K562 (cell line): Measurements from ENCODE around the gene ENO2. TPM values are rescaled to one million over a fixed set of nuclear protein-coding genes. Genes with fewer than 3 reads are reported as not detected.

Experiments
- ARNT ChIP-seq, 2 experiments: fragments of 450-650 bp; IDR thresholded peaks; 2 replicates each; pipeline ENCODE4 v1.6.1; 2016; ENCODE audit warnings: mild to moderate bottlenecking in 1 of 2
- CBFA2T2 ChIP-seq: fragments of 450-650 bp; conservative IDR thresholded peaks from 2 replicates; pipeline ENCODE4 v1.6.1; 2017; ENCODE audit warnings: mild to moderate bottlenecking
- CHCHD3 ChIP-seq: fragments of 250-450 bp; sonication (Bioruptor Pico); IDR thresholded peaks from 2 replicates; pipeline ENCODE4 v2.1.2; 2022; ENCODE audit warnings: mild to moderate bottlenecking
- EP400 ChIP-seq: fragments of 450-650 bp; IDR thresholded peaks from 2 replicates; pipeline ENCODE4 v1.6.1; 2017; ENCODE audit warnings: antibody characterized with exemption, mild to moderate bottlenecking, moderate library complexity
- FOSL1 ChIP-seq: fragments of 200-800 bp; sonication (Bioruptor generic); conservative IDR thresholded peaks from 2 replicates; pipeline ENCODE4 v1.6.1; 2016; ENCODE audit warnings: missing genetic modification characterization, missing compliant biosample characterization
- HOMEZ ChIP-seq: fragments of 250-450 bp; sonication (Bioruptor Pico); IDR thresholded peaks from 2 replicates; pipeline ENCODE4 v1.4.0; 2020; ENCODE audit warnings: mild to moderate bottlenecking, moderate library complexity
- HOXB6 ChIP-seq: fragments of 250-450 bp; sonication (Bioruptor Pico); IDR thresholded peaks from 2 replicates; pipeline ENCODE4 v1.5.1; 2022; ENCODE audit warnings: mild to moderate bottlenecking, borderline replicate concordance
- JUN ChIP-seq, 2 experiments: sonication (generic) in 1 of 2; formaldehyde crosslinking in 1 of 2; IDR thresholded peaks; 2 replicates each; pipeline versions ENCODE4 v1.6.1 to v1.8.0; 2012 to 2022; ENCODE audit warnings: borderline replicate concordance in 2 of 2, mild to moderate bottlenecking in 2 of 2, improper control_type of control experiment in 1 of 2, low read depth in 1 of 2, low read length in 1 of 2, missing genetic modification reagents in 1 of 2
- MCM5 ChIP-seq: fragments of 450-650 bp; IDR thresholded peaks from 2 replicates; pipeline ENCODE4 v1.6.1; 2016; ENCODE audit warnings: low read depth
- MIER1 ChIP-seq: fragments of 450-650 bp; IDR thresholded peaks from 2 replicates; pipeline ENCODE4 v1.6.1; 2016; ENCODE audit warnings: antibody characterized with exemption, mild to moderate bottlenecking, low read depth
- NBN ChIP-seq: fragments of 450-650 bp; IDR thresholded peaks from 2 replicates; pipeline ENCODE4 v1.6.1; 2016; ENCODE audit warnings: low read depth, mild to moderate bottlenecking
- NEUROD1 ChIP-seq: fragments of 150-350 bp; IDR thresholded peaks from 2 replicates; pipeline ENCODE4 v1.6.1; 2014; ENCODE audit warnings: borderline replicate concordance, low read length, low read depth; ENCODE audit not compliant: partially characterized antibody
- POLR3G ChIP-seq: IDR thresholded peaks from 2 replicates; pipeline ENCODE4 v1.6.1; 2011; ENCODE audit not compliant: insufficient read length, insufficient replicate concordance; ENCODE audit errors: extremely low read depth
- RBM17 ChIP-seq: fragments of 200-400 bp; formaldehyde crosslinking; IDR thresholded peaks from 2 replicates; pipeline ENCODE4 v1.6.1; 2017; ENCODE audit warnings: low read depth, mild to moderate bottlenecking, low read length, borderline replicate concordance
- SLC30A9 ChIP-seq: fragments of 250-450 bp; sonication (Bioruptor Pico); IDR thresholded peaks from 2 replicates; pipeline ENCODE4 v1.8.0; 2022; ENCODE audit warnings: mild to moderate bottlenecking, moderate library complexity
- SOX6 ChIP-seq: fragments of 450-650 bp; IDR thresholded peaks from 2 replicates; pipeline ENCODE4 v1.6.1; 2014; ENCODE audit warnings: mild to moderate bottlenecking
- SP1 ChIP-seq: sonication (generic); formaldehyde crosslinking; IDR thresholded peaks from 2 replicates; pipeline ENCODE4 v1.8.1; 2022; ENCODE audit warnings: mild to moderate bottlenecking, missing genetic modification reagents
- STAT5B ChIP-seq: fragments of 250-450 bp; sonication (Bioruptor Pico); IDR thresholded peaks from 2 replicates; pipeline ENCODE4 v1.8.0; 2021; ENCODE audit warnings: mild to moderate bottlenecking, inconsistent platforms
- TCF15 ChIP-seq: fragments of 250-450 bp; sonication (Bioruptor Pico); IDR thresholded peaks from 2 replicates; pipeline ENCODE4 v1.8.0; 2022; ENCODE audit warnings: moderate library complexity, mild to moderate bottlenecking, inconsistent platforms
- TEAD4 ChIP-seq, 2 experiments: sonication (generic) in 1 of 2; formaldehyde crosslinking in 1 of 2; IDR thresholded peaks; 2 replicates each; pipeline versions ENCODE4 v1.6.1 to v1.8.0; 2012 to 2022; ENCODE audit warnings: borderline replicate concordance in 1 of 2, inconsistent platforms in 1 of 2, low read length in 1 of 2, mild to moderate bottlenecking in 1 of 2, missing genetic modification reagents in 1 of 2
- TGIF2 ChIP-seq: sonication (generic); formaldehyde crosslinking; IDR thresholded peaks from 2 replicates; pipeline ENCODE4 v1.8.1; 2022; ENCODE audit warnings: mild to moderate bottlenecking, missing genetic modification reagents, moderate library complexity
- ZBTB33 ChIP-seq: sonication (generic); formaldehyde crosslinking; IDR thresholded peaks from 2 replicates; pipeline ENCODE4 v1.8.1; 2023; ENCODE audit warnings: mild to moderate bottlenecking, missing genetic modification reagents
- ZNF165 ChIP-seq: fragments of 250-450 bp; sonication (Bioruptor Pico); IDR thresholded peaks from 2 replicates; pipeline ENCODE4 v1.4.0; 2020; ENCODE audit warnings: borderline replicate concordance
- ZNF24 ChIP-seq: fragments of 450-650 bp; IDR thresholded peaks from 2 replicates; pipeline ENCODE4 v1.6.1; 2016
- ZNF431 ChIP-seq: sonication (generic); formaldehyde crosslinking; IDR thresholded peaks from 2 replicates; pipeline ENCODE4 v1.8.0; 2022; ENCODE audit warnings: mild to moderate bottlenecking, missing genetic modification reagents
- ZNF785 ChIP-seq: fragments of 250-450 bp; sonication (Bioruptor Pico); IDR thresholded peaks from 2 replicates; pipeline ENCODE4 v1.4.0; 2020; ENCODE audit warnings: mild to moderate bottlenecking
- polyA plus RNA-seq, 8 experiments: library from polyadenylated mRNA; depleted of rRNA in 4 of 8; stranded (reverse) in 5 of 8; unstranded in 3 of 8; fragments of >200 nt; fragmentation: Nextera tagmentation in 2 of 8; fragmentation: Illumina TruSeq in 1 of 8; extraction: Ambion mirVana in 2 of 8; extraction: Trizol in 1 of 8; gene quantifications; 2 replicates each; pipeline versions ENCODE4 v1.2.1 to v1.2.3, GENCODE V29; 2011 to 2014; ENCODE audit warnings: inconsistent platforms in 1 of 8, missing spikeins in 1 of 8
- total RNA-seq, 7 experiments: library from RNA; depleted of rRNA in 6 of 7; stranded (reverse); fragments of >200 nt in 6 of 7; fragmentation: Illumina TruSeq in 2 of 7; extraction: Trizol in 2 of 7; gene quantifications; 2 replicates each; pipeline versions ENCODE4 v1.2.1 to v1.2.3, GENCODE V29; 2011 to 2021; ENCODE audit warnings: low replicate concordance in 1 of 7

The ENO2 gene
- total and polyA plus RNA-seq, 9 of the 15 experiments (the other 6 are each of a cell fraction or from before 2014, with no cell fraction given): 10.9 to 43.3 (median 21.0) TPM

GRCh38 chr12:6890789-6891645 is 23.4 kb upstream of the ENO2 start (continued):
- TF ChIP-seq NEUROD1 (peak; percentile 6), ZNF785 (no peak), TGIF2 (CRISPR knock-in tag) (no peak), NBN (no peak), MIER1 (no peak; the same call in 1 of the 2 replicates), CBFA2T2 (peak; percentile 40; the same call in 1 of the 2 replicates), ZNF431 (no peak), SOX6 (peak; percentile 56; the same call in 1 of the 2 replicates), HOMEZ (CRISPR knock-in tag) (no peak), FOSL1 (peak; percentile 27; the same call in 1 of the 2 replicates), JUN (IDR thresholded peaks at IDR 0.05; ENCODE audit: borderline replicate concordance, low read depth, low read length) (peak; percentile 63; the same call in 1 of the 2 replicates), JUN (CRISPR knock-in tag; IDR thresholded peaks at IDR 0.05; ENCODE audit: borderline replicate concordance) (no peak), EP400 (peak; percentile 73), SLC30A9 (no peak), MCM5 (no peak), POLR3G (no peak), CHCHD3 (CRISPR knock-in tag) (no peak), TCF15 (no peak), ZNF165 (CRISPR knock-in tag) (no peak), STAT5B (CRISPR knock-in tag) (no peak), ZNF24 (no peak), TEAD4 (IDR thresholded peaks at IDR 0.05; ENCODE audit: low read length) (peak; percentile 33; the same call in 1 of the 2 replicates), TEAD4 (CRISPR knock-in tag; IDR thresholded peaks at IDR 0.05; ENCODE audit: borderline replicate concordance) (no peak), RBM17 (no peak), SP1 (CRISPR knock-in tag) (peak; percentile 80; the same call in 1 of the 2 replicates), ARNT (IDR thresholded peaks at IDR 0.05) (no peak), ZBTB33 (CRISPR knock-in tag) (peak; percentile 68; the same call in 1 of the 2 replicates), HOXB6 (CRISPR knock-in tag) (no peak)
